Stimulated activated naive CD8-positive, alpha-beta T cell treated with anti-CD3 and anti-CD28 coated beads, Interleukin-15, amount 100 ng/mL, for 72 hours (primary cell): ENCODE data around the gene BTN2A1.
"Not testable (repeated sequence)": the region's sequence is repeated elsewhere in the genome, so short reads cannot be mapped to it uniquely, and the experiment has no call there.

Source experiments
- ATAC-seq: fragments of 150-1000 bp; cut with Tn5 transposase; 2 replicates; pipeline ENCODE4 v1.10.0; 2021; ENCODE audit warnings: mild to moderate bottlenecking, moderate library complexity
- DNase-seq, 2 donors: peaks; one replicate each; pipeline ENCODE4 v3.0.0; 2021 to 2022
- H3K27ac Mint-ChIP-seq, 2 donors: one replicate each; pipeline ENCODE4 v1.8.0; 2022; ENCODE audit warnings: mild to moderate bottlenecking in 2 of 2, mixed read lengths in 2 of 2, moderate library complexity in 2 of 2
- H3K27me3 Mint-ChIP-seq: one replicate; pipeline ENCODE4 v1.8.0; 2022; ENCODE audit warnings: mixed read lengths
- H3K4me1 Mint-ChIP-seq: one replicate; pipeline ENCODE4 v1.8.0; 2022; ENCODE audit warnings: mild to moderate bottlenecking, mixed read lengths
- H3K4me3 Mint-ChIP-seq, 2 donors: one replicate each; pipeline ENCODE4 v1.8.0; 2022; ENCODE audit warnings: mild to moderate bottlenecking in 2 of 2, mixed read lengths in 2 of 2, moderate library complexity in 1 of 2
- H3K9me3 Mint-ChIP-seq, 2 donors: one replicate each; pipeline ENCODE4 v1.8.0; 2022; ENCODE audit warnings: mixed read lengths in 2 of 2

The BTN2A1 gene

DNA sequence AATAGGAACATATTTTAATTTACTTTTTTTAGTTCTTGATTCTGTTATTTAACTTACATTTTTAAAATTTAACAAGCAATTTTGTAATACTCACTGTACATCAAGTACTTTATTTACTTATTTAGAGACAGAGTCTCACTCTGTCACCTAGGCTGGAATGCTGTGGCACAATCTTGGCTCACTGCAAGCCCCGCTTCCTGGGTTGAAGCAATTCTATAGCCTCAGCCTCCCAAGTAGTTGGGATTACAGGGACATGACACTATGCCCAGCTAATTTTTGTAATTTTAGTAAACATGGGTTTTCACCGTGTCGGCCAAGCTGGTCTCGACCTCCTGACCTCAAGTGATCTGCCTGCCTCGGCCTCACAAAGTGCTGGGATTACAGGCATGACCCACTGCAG lies 10.5 kb upstream of the BTN2A1 start:
- Mint-ChIP-seq H3K27me3 (no peaks in the 10 kb centered on the region), H3K9me3 (no peaks in the 10 kb centered on the region), H3K27ac (no peak overlapping the region), H3K4me3 (no peak overlapping the region), H3K4me1 (peaks cover 75% of the 10 kb centered on the region)
- ATAC-seq (no peak), DNase-seq (no peak)

DNA sequence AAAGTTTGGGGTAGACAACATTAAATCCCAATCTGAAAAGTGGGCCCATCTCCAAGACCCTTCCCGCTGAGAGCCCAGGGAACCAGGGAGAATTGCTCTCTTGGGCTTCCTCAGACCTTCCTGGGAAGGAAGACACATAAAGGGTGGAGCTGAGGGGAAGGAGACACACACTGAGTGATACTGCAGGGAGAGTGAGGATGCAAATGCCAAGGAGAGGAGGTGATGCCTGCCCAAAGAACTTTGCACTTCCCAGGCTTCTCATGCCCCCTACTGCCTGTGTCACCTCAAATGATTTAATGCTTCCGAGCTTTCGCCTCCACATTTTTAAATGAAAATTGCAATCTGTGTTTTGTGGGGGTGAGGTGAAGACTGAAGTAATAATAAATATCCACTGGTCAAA lies 7.5 kb upstream of the BTN2A1 start:
- DNase-seq (no peak), ATAC-seq (no peak)
- H3K4me1 Mint-ChIP-seq, result peaks cover 46% of the 10 kb centered on the region
- H3K27me3 Mint-ChIP-seq, result no peaks in the 10 kb centered on the region
- H3K4me3 Mint-ChIP-seq, result no peak overlapping the region
- no peaks in the 10 kb centered on the region for H3K9me3 Mint-ChIP-seq
- peak overlapping the region; percentile 59 to 68 for H3K27ac Mint-ChIP-seq

DNA sequence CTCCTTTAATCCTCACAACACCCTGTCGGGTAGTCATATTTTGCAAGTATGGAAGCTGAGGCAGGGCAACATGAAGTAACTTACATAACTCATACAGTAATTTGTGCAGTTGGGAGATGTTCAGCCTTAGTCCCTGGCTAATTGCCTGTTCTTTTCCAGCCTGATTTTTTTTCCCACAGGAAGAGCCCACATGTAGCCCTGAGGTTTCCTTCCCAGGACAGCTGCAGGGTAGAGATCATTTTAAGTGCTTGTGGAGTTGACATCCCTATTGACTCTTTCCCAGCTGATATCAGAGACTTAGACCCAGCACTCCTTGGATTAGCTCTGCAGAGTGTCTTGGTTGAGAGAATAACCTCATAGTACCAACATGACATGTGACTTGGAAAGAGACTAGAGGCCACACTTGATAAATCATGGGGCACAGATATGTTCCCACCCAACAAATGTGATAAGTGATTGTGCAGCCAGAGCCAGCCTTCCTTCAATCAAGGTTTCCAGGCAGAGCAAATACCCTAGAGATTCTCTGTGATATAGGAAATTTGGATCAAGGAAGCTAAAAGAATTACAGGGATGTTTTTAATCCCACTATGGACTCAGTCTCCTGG lies 5.0 kb upstream of the BTN2A1 start:
- no peaks in the 10 kb centered on the region for H3K27me3 Mint-ChIP-seq
- ATAC-seq (no peak), DNase-seq (no peak)
- peaks cover 45% of the 10 kb centered on the region for H3K4me1 Mint-ChIP-seq
- no peaks in the 10 kb centered on the region for H3K9me3 Mint-ChIP-seq
- no peak overlapping the region for H3K27ac Mint-ChIP-seq
- H3K4me3 Mint-ChIP-seq, result no peak overlapping the region

DNA sequence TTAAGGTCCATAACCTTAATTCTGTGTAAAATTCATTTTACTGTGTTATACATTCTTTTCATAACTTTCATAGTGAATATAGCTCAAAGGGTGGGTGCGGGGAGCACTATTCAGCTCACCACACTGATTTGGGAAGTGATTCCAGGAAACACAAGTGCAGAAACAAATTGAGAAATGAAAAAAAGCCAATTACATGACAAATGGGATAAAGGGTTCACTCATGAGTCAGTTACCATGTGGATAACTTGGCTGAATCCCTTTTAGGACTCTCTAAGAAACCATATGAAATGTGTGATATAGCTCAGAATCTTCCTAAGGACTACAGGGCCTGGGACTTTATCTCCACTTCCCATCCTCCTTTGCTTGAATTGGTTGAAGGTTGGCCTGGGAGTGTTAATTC lies 3.1 kb upstream of the BTN2A1 start:
- ATAC-seq (no peak), DNase-seq (no peak)
- no peaks in the 10 kb centered on the region for H3K9me3 Mint-ChIP-seq
- no peak overlapping the region for H3K4me3 Mint-ChIP-seq
- H3K27me3 Mint-ChIP-seq, result no peaks in the 10 kb centered on the region
- H3K27ac Mint-ChIP-seq, result no peak overlapping the region
- H3K4me1 Mint-ChIP-seq, result peaks cover 39% of the 10 kb centered on the region

DNA sequence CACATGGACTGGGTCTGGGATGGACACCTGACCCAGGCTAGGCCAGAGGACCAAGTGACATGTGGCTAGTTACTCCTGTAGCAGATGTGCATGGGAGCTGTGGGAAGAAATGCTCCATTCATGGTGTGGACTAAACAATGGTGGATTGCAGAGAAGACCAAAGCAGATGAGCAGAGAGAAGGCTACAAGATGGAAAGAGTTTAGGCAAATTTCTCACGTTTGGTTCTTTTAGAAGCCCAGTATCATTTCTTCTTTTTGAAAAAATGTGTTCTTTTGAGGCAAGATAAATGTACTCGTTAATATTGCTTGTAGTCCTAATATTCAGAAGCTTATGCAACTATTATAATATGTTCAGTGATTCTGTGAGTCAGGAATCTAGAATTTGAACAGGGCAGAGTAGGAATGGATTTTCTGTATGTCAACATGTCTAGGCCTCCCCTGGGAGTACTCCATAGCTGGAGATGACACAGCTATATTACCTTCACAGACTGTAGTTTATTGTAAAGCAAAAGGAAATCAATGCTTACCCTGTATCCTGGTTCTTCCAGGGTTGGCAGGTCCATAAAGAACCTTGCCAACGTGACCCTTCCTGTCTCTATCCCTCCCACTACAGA lies 2.3 kb upstream of the BTN2A1 start:
- no peak overlapping the region for H3K27ac Mint-ChIP-seq
- H3K27me3 Mint-ChIP-seq, result no peaks in the 10 kb centered on the region
- no peak for DNase-seq

DNA sequence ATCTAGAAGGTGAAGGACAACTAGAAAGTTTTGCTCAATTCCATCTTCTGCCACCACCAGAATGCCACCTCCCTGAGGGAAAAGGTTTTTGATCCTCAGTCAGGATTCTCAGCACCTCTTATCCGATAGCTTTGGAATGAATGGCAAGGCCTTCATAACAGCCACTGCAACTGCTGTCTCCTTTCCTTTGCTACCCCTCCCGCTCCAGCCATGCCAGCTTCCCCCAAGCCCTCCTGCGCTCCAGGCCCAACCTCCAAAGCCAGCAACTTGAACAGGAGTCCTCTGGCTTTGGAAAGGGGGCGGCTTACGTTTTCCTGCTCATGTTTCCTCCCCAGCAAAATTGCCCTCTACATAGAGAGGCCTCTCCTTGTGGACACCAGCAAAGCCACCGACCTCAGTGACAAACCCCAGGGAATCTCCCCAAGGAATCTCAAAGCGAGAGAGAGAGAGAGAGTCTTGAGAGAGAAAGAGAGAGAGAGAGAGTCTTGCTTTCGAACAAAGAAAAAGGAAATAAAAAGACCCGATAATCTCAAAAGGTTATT lies 420 bp upstream of the BTN2A1 start:
- H3K4me3 Mint-ChIP-seq, result peak overlapping the region; percentile 95 to 99
- H3K27ac Mint-ChIP-seq, result peak overlapping the region; percentile 98 to 99
- DNase-seq, result no peak
- no peaks in the 10 kb centered on the region for H3K27me3 Mint-ChIP-seq
- H3K4me1 Mint-ChIP-seq, result peaks cover 52% of the 10 kb centered on the region
- peak; percentile 24 for ATAC-seq
- no peaks in the 10 kb centered on the region for H3K9me3 Mint-ChIP-seq

More for the DNA sequence above, 2.3 kb upstream of the BTN2A1 start:
- no peaks in the 10 kb centered on the region for H3K9me3 Mint-ChIP-seq
- ATAC-seq, result no peak
- peaks cover 43% of the 10 kb centered on the region for H3K4me1 Mint-ChIP-seq
- H3K4me3 Mint-ChIP-seq, result no peak overlapping the region

DNA sequence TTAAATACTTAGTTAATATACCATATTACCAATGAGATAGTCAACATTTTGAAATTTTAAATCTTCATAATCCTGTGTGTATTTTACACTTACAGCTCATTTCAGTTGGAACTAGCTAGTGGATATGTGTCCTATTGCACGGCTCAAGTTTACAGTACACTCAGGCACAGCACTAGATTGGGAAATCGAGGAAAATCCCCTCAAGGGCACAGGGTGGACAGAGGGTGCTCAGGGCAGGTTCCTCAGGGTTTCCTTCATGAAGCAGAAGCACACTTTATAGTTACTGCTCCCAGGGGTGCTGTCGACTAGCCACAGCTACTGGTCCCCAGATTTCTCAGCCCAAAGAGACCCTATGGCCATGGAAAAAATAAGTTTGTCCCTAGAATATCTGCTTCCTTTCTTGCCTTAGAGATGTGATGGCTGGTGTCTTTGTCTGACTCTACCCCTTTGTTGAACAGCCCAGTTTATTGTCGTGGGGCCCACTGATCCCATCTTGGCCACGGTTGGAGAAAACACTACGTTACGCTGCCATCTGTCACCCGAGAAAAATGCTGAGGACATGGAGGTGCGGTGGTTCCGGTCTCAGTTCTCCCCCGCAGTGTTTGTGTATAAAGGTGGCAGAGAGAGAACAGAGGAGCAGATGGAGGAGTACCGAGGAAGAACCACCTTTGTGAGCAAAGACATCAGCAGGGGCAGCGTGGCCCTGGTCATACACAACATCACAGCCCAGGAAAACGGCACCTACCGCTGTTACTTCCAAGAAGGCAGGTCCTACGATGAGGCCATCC lies 1.5 kb downstream of the BTN2A1 start:
- Mint-ChIP-seq H3K4me1 (peaks cover 71% of the 10 kb centered on the region), H3K4me3 (peak overlapping the region; percentile 82 to 86), H3K27ac (peak overlapping the region; percentile 38 to 87)

DNA sequence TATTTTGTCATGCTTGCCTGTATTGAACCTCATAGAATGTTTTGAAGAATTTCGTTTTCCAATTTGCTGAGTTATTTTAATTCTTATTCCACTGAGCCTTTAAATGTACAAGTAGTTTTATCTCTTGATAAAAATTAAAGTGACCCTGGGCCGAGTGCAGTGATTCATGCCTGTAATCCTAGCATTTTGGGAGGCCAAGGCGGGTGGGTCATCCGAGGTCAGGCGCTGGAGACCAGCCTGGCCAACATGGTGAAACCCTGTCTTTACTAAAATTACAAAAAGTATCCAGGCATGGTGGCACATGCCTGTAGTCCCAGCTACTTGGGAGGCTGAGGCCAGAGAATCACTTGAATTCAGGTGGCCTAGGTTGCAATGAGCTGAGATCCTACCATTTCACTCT lies 3.6 kb downstream of the BTN2A1 start:
- Mint-ChIP-seq H3K4me3 (peak overlapping the region in 1 of 2 donors; percentile 16), H3K4me1 (peaks cover 73% of the 10 kb centered on the region)
- H3K27me3 Mint-ChIP-seq, H3K9me3 Mint-ChIP-seq, DNase-seq, ATAC-seq, H3K27ac Mint-ChIP-seq: not testable (repeated sequence)

More for the DNA sequence above, 1.5 kb downstream of the BTN2A1 start:
- no peaks in the 10 kb centered on the region for H3K9me3 Mint-ChIP-seq
- H3K27me3 Mint-ChIP-seq, result no peaks in the 10 kb centered on the region
- DNase-seq, result no peak
- no peak for ATAC-seq

DNA sequence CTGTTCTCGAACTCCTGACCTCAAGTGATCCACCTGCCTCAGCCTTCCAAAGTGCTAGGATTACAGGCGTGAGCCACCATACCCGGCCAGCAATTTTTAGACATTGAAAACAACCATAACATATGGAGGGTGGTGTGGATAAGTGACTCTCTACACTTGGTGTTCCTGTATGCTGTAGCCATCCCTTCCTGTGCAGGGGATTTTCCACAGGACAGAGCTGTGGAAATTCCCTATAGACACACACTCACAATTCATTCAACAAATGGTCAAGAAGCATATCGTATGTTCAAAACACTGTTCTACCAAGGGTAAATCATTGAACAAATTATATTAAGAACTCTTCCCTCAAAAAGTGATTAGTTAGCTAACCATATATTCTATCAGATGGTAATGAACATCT lies 6.3 kb downstream of the BTN2A1 start:
- H3K4me3 Mint-ChIP-seq, result no peak overlapping the region
- ATAC-seq, result no peak
- no peaks in the 10 kb centered on the region for H3K27me3 Mint-ChIP-seq
- no peak for DNase-seq
- no peaks in the 10 kb centered on the region for H3K9me3 Mint-ChIP-seq
- H3K27ac Mint-ChIP-seq, result peak overlapping the region; percentile 68 to 87
- peaks cover 59% of the 10 kb centered on the region for H3K4me1 Mint-ChIP-seq

DNA sequence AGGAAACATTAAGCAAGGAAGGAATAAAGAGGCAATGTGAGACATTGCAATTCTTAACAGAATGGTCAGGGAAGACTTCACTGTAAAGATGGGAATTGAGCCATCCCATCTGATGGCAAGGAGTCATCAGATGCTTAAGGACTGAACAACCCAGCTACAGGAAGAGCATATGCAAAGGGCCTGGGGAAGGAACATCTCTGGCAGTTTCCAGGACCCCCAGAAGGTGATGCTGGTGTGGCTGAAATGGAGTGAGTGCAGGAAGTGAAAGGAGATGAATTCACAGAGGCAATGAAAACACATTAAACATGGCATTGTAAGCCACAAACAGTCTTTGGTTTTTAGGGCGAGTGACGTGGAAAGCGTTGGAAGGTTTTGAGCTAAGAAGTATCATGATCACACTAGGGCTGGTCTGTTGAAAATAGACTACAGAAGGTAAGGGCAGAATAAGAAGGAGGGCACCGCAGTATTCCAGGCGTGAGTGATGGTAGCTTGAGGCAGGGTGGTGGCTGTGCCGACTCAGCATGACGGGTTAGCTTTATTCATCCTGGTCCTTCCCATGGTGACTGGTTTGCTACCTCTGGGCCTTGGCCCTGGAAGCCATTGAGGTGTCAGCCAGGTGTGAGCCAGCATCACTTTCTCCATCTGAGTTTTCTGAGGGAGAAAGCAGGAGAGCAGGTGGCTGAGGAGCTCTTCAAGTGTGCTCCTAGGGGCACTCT lies 6.8 kb downstream of the BTN2A1 start:
- Mint-ChIP-seq H3K9me3 (no peaks in the 10 kb centered on the region), H3K27ac (peak overlapping the region in 1 of 2 donors; percentile 87), H3K27me3 (no peaks in the 10 kb centered on the region), H3K4me1 (peaks cover 54% of the 10 kb centered on the region), H3K4me3 (no peak overlapping the region)
- no peak for DNase-seq
- ATAC-seq, result no peak

DNA sequence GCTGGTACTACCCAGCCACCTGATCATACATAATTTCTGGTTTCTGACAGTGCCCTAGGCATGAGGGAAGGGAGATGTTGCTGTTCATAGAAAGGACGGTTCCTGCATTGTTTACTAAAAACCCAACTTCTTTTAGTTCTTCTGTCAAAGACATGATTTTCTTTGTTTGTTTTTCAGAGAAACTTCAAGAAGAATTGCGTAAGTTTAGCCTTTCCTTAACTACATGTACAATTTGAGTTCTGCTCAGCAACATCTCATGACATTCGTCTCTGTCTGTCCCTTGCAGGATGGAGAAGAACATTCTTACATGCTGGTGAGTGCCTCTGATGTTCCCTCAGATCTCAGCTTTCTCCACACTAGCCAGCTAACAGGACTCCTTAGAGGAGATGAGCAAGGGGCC lies 8.0 kb downstream of the BTN2A1 start:
- no peaks in the 10 kb centered on the region for H3K9me3 Mint-ChIP-seq
- no peak overlapping the region for H3K27ac Mint-ChIP-seq
- ATAC-seq (no peak), DNase-seq (no peak)
- no peak overlapping the region for H3K4me3 Mint-ChIP-seq
- H3K4me1 Mint-ChIP-seq, result peaks cover 42% of the 10 kb centered on the region
- H3K27me3 Mint-ChIP-seq, result no peaks in the 10 kb centered on the region

DNA sequence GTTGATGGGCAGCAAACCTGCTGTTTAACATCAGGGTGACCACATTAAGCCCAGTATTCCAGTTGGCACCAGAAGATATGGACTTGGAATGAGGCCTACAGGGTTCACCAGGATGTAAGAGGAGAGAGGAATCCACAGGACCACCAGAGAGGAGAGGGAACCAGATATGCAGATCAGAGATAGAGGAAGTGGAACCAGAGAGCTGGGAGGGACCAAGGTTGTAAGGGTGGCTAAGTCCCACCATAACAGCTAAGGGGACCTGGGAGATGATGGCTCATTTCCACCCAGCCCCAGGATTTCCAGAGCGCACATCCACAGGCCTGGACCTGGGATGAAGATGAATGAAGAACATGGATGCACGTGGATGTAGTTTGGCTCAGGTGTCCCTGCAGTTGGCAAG lies 11.1 kb downstream of the BTN2A1 start:
- Mint-ChIP-seq H3K4me1 (peaks cover 28% of the 10 kb centered on the region), H3K27ac (peak overlapping the region in 1 of 2 donors; percentile 78), H3K27me3 (no peaks in the 10 kb centered on the region), H3K4me3 (no peak overlapping the region), H3K9me3 (peaks cover 18 to 20% of the 10 kb centered on the region in 2 donors)
- no peak for ATAC-seq
- no peak for DNase-seq

DNA sequence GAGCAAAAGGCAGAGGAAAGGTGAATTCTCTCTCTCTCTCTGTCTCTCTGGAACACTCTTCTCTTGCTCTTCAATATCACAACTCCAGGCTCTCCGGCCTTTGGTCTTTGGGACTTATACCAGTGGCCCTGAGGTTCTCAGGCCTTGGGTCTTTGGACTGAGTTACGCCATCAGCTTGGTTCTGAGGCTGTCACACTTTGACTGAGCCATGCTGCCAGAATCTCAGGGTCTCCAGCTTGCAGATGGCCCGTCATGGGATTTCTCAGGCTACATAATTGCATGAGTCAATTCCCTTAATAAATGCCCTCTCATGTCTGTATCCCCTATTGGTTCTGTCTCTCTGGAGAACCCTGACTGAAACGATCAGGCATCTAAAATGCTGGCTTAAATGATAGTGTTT lies 12.9 kb downstream of the BTN2A1 start:
- no peak overlapping the region for H3K27ac Mint-ChIP-seq
- H3K4me1 Mint-ChIP-seq, result peaks cover 32% of the 10 kb centered on the region

DNA sequence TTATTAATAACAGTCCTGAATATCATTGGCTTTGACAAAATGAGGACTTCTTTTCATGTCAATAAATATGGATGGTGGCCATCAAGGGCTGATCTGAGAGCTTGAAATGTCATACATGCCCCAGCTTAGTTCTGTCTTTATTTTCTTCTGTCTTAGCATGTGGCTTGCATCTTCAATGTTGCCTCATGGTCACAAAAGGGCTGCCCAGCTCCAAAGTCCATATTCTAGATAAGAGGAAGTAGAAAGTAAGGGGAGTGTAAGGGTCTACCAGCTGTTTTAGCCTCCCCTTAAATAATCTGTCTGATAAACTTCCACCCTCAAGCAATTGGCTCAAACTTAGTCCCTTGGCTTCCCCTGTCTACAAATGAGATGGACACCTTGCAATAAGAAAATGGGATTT lies 14.2 kb downstream of the BTN2A1 start:
- H3K4me1 Mint-ChIP-seq, result peaks cover 37% of the 10 kb centered on the region
- H3K27me3 Mint-ChIP-seq, result no peaks in the 10 kb centered on the region
- DNase-seq (no peak), ATAC-seq (no peak)
- H3K9me3 Mint-ChIP-seq, result peaks cover 18 to 20% of the 10 kb centered on the region in 2 donors
- no peak overlapping the region for H3K27ac Mint-ChIP-seq
- no peak overlapping the region for H3K4me3 Mint-ChIP-seq

More for the DNA sequence above, 12.9 kb downstream of the BTN2A1 start:
- no peak for ATAC-seq
- Mint-ChIP-seq H3K27me3 (no peaks in the 10 kb centered on the region), H3K4me3 (no peak overlapping the region), H3K9me3 (peaks cover 18 to 20% of the 10 kb centered on the region in 2 donors)
- DNase-seq, result no peak

DNA sequence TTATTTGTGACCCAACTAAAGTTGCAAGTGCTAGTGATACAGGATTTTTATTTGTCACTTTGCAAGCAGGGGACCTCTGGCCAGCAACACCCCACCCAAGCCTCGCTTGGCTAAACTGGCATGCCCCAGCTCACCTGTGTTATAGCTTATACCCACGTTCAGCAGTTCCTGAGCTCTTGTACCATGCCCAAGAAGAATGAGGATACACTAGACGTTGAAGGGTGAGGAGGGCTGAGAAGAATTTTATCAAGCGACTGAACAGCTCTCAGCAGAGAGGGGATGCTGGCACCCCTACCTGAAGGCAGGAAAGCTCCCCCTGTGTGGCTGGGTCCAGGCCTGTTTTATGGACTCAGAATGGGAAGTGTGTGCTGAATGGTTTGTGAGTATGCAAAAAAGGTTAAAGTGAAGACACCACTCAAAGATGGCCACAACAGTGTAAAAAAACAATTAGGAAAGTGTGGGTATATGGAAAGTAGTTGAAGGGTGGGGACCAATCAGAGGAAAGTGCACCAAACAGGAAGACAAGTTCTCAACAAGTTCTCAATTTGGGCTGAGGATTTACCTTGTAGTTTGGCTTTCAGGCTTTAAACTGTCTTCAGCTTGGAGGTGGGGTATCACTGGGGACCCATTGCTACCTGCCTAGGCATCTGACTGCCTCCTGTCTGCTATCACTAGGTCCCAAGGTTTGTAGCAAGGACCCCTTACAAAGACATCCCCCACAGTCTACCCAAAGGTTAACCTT lies 15.0 kb downstream of the BTN2A1 start:
- Mint-ChIP-seq H3K4me1 (peaks cover 43% of the 10 kb centered on the region), H3K4me3 (peak overlapping the region; percentile 98 to 100), H3K27me3 (no peaks in the 10 kb centered on the region), H3K9me3 (peaks cover 18 to 20% of the 10 kb centered on the region in 2 donors), H3K27ac (peak overlapping the region; percentile 100)
- ATAC-seq, result no peak
- DNase-seq, result no peak
